Skin of body (tissue), 2 donors: Measurements from ENCODE around the gene LRRTM1. TPM values are rescaled to one million over a fixed set of nuclear protein-coding genes. Genes with fewer than 3 reads are reported as not detected.

ENCODE experiments used
- DNase-seq: peaks from one replicate; lab custom pipeline; 2025; lab: John Stamatoyannopoulos, UW
- total RNA-seq: library from RNA; depleted of rRNA; stranded (reverse); fragments of >200 nt; gene quantifications from one replicate; pipeline ENCODE4 v1.2.3, GENCODE V29; 2014

The LRRTM1 gene
- total RNA-seq, 1 donor from 2014 or later = 0.10 TPM

- no peak for DNase-seq
These were observed 2.1 kb downstream of the LRRTM1 start for GRCh38 chr2:80302314-80303005.

DNA sequence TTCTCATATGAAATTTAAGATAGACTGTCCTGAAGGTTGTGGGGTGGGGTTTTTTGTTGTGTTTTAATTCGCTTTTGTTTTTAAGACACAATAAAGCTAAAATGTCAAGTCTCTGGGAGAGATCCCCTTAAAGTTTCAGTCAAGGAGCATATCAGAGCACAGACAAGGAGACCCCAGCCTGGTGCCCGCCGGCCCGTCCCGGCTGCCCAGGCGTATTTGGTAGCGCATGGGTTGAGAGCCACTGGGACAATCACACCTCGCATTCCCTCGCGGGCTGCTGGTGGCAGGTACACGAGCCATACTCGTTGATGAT is 2.6 kb downstream of the LRRTM1 start:
- DNase-seq = no peak

GRCh38 chr2:80300954-80301353 is 3.6 kb downstream of the LRRTM1 start:
- DNase-seq = no peak

- no peak for DNase-seq
These were observed 4.2 kb downstream of the LRRTM1 start for GRCh38 chr2:80300346-80300745.

DNA sequence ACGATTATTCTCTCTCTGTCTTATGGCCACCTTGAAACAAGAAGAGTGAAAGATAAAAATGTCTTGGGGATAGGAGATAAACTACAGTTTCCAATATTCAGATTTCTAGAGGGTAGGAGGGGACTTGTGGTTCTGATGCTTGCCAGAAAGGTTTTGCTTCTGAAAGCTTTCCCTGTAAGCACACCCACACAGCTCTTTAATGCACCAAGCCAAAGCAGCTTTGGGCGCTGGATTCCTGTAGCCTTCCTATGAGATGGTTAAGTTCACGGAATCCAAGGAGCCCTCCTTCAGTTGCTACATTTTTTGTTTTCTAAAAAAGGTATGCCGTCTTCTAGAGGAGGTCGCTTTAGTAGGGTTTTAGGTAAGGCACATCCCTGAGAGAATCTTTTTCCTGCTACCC is 4.9 kb downstream of the LRRTM1 start:
- no peak for DNase-seq

DNA sequence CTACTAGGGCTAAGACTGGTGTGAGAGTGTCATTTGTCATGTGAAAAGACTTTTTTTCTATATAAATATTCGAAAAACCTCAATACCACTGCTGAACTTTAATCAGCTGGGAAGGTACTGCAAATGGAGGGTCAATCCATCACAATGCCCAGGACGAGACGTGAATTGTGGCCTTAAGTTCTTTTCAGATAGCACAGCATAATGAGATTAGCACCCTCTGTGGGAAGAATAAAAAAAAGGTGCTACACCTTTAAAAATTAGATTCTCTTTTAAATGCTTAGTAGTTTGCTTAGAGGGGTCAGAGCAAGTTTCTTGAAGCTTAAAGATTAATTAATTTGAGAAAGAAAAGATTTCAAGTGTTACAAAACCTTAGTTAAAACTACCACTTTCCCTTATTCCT is 5.6 kb downstream of the LRRTM1 start:
- no peak for DNase-seq

DNA sequence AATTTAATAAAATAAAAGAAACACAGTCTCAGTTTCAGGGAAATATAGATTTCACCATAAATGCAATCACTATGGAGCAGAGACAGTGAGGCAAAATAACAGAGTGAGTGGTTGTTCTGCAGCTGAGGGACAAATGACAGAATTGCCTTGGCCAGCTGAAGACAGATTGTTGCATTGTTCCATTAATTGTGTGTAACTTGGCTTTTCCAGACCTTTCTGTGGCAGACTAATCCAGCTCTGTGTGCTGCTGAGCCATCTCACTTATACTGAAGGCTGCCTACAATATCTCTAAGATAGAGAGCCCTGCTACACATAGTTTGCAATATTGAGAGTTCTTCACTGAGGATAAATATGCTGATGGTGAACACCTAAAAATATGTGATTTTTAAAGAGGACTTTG is 11.5 kb downstream of the LRRTM1 start:
- no peak for DNase-seq

GRCh38 chr2:80292474-80292873 is 12.1 kb downstream of the LRRTM1 start:
- no peak for DNase-seq

- DNase-seq = no peak
These were observed 12.9 kb downstream of the LRRTM1 start for GRCh38 chr2:80291656-80292055.

DNA sequence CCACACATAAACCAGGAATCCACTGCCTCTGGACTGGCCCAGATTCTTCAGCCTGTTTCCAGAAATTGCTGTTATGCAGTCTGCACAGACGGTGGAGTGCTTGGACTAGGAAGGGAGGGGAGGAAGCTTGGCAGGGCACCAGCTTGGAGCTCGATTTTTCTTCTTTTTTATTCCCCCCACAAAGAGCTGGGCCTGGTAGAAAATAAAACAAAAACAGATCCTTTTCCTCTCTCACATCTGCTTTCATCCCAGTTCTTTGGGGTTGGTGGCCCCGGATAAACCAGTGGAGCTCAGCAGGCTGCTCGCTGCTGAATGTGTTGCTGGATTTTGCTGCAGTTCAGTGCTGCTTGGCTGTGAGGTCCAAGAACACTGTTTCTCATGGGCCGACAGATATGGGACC is 16.0 kb downstream of the LRRTM1 start:
- DNase-seq = peak; percentile 55

- DNase-seq = no peak
These were observed 23.5 kb downstream of the LRRTM1 start for GRCh38 chr2:80281049-80281448.

DNA sequence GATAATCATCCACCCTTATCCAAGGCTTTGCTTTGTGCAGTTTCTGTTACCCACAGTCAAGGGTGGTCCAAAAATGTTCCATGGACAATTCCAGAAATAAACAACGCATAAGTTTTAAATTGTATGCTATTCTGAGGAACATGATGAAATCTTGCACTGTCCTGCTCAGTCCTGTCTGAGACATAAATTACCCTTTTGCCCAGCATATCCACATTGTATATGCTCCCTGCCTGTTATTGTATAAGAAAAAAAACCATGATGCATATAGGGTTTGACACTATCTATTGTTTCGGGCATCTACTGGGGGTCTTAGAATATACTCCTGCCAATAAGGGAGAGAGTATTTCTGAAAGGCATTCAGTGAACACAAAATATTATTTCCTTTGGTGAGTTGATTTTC is 24.0 kb downstream of the LRRTM1 start:
- no peak for DNase-seq

DNA sequence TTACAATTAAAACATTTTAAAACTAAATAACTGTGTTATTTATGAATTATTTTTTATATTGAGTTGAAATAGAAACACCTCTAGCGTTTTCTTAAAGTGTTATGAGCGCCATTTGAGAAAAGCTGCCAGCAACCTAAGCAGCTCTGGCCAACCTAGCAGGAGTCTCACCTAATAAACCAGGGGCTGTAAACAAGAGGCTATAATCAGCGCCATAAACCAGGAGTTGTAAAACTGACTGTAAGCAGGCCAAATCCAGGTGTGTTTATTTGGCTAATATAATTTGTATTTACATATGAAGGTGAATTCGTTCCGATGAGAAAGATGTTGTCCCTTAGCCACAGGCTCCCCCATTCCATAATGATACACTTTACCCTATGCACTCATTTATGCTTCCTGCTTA is 34.7 kb downstream of the LRRTM1 start:
- no peak for DNase-seq

- no peak for DNase-seq
These were observed 38.3 kb downstream of the LRRTM1 start for GRCh38 chr2:80266231-80266630.

DNA sequence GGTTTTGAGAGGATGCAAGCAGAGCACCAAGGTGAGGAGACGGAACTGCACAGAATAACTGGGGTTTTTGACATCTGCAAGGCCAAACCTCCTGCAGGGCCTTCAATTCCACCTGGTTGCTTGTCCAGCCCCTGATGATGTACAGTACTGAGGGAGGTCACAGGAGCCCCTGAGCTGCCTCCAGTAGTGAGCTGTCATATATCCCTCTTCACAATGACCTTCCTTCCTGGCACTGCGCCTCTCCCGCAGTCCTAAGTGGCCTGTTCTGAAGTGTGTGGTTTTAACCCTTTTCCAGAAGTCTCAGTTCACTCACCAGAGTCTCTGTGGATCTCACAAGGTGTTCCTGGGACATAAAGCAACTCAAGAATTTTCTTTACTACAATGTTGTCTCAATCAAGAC is 45.3 kb downstream of the LRRTM1 start:
- DNase-seq = no peak

DNA sequence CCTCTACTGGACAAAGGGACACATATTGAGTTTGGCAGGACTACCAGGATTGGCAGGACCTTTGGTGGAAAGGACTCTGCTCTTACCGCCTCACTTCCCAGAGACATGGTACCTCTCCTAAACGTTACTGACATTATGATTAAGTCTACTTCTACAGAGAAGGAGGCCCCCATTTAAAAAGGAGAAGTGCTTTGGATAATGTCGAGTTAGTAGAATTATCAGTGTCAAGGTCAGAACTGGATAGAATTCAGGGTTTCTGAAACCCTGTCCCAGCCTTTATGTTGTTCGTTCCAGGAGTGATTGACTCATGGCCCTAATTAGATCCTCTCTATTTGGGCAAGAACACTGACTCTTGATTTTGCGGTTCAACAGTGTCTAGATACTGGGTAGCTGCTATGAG is 45.8 kb downstream of the LRRTM1 start:
- no peak for DNase-seq

DNA sequence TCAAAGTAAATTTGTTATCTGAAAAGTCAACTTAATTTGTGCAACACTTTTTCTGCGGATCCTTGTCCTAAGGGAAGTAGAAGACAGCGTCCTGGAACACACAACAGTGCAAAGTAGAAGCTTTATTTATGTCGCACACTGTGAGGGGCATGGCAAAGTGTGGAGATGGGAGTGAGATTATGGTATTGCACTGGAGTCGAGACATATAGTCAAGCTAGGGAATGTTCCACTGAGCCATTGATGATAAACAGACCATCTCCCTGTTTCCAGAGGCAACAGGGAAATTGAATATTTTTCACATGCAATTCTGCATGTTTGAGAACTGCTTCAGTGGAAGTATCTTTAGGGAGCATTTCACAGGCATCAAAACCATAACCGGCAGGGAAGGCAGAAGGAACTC is 46.2 kb downstream of the LRRTM1 start:
- DNase-seq = no peak

- no peak for DNase-seq
These were observed 47.1 kb downstream of the LRRTM1 start for GRCh38 chr2:80257450-80257849.

DNA sequence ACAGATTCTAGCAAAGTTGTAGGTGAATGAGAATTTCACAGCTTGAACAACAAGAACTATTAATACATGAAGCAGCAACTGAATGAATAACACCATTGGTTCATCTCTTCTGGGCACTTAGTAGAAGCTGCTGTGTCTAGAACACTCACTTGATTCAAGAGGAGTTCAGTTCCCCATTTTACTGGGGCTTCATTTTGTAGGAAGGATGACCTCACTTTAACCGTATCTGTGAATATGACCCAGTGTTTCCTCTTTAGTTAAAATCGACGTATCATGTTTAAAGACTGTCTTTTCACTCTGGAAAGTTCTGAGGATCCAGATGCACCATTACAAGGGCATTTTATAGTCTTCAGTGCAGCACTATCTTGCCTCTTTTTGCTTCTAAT is 47.8 kb downstream of the LRRTM1 start:
- DNase-seq = no peak

DNA sequence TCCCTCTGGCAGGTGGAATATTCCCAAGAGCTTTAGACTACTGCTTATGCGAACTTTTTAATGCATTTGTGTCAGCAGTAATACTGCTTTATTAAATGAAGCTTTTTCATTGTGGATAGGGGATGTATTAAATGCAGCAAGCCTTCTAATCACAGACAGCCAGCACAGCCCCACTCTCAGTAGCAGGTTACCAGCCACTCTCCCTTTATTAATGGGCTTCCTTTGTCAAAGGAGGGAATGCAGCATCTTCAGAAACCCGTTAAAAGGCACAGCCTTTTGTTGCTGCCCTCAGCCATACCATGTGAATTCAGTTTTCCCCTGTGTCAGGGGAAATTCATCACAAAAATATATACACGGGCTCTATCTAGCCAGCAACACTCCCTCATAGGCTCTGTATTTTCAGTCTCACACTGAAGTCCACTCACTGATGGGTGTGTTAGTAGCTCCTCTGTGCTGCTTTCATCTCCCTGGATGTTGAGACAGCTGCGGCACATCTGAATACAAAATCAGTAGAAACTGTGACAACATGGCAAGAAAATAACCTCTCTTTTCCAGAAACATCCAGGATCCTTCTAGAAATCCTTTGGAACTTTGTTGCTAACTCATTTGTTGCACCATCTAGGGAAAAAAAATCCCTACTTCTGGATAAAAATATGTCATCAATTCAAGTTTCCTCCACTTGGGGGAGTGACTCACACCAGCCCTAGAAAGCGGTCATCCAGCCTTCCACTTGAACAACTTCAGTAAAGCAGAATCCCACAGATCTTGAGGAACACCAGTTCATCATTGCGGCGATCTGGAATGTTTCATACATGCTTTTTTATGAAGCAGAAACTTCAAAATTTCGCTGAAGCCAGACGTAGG is 48.4 kb downstream of the LRRTM1 start:
- DNase-seq = no peak

DNA sequence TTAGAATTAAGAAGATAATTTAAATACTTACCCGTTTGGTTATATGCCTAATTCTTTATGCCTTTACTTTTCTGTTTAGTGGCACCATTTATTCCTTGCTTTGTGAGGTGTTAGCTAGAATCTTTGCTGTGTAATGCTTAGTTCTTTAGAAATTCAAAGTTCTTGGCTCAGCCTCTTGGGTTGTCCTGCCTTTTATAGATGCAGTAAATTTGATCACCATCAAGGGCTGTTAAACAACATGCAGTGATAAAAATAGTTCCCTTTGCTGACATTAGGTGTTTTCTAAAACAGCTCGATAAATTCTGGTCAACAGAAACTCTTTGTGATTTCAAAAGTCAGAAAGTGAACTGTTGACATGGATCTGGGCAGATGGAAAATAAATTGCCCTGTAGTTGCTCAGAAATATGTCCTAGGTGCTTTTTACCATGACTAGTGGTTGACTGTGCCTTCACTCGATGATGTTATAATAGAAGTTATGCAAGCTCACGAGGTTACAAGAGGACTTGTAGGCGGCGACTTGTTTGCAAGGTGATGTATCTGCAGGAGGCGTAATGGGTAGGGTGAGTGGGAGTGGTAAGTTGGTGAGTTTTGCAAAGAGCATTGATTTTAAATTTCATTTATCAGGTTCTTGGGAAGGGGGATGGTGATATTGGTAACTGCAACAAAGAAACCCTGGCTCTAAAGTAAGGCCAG is 52.1 kb downstream of the LRRTM1 start:
- DNase-seq = no peak
